NCI-H1048 (cell line): Measurements from ENCODE around the gene GALNT14.

ENCODE experiments used
- DNase-seq: peaks from one replicate; lab custom pipeline; 2025; lab: John Stamatoyannopoulos, UW

Gene GALNT14

GRCh38 chr2:30978854-30979253, 159.4 kb downstream of the GALNT14 start:
- DNase-seq: no peak

- DNase-seq: no peak
Observed at GRCh38 chr2:30978044-30978443, 160.2 kb downstream of the GALNT14 start.

- no peak for DNase-seq
Observed at GRCh38 chr2:30975156-30975555, 163.1 kb downstream of the GALNT14 start.

GRCh38 chr2:30974554-30974953, 163.7 kb downstream of the GALNT14 start:
- DNase-seq: no peak

- DNase-seq: no peak
Observed at GRCh38 chr2:30974092-30974491, 164.1 kb downstream of the GALNT14 start.

GRCh38 chr2:30971231-30972025, 166.8 kb downstream of the GALNT14 start:
- DNase-seq: no peak

GRCh38 chr2:30968660-30969397, 169.4 kb downstream of the GALNT14 start:
- no peak for DNase-seq

- no peak for DNase-seq
Observed at GRCh38 chr2:30966786-30967185, 171.5 kb downstream of the GALNT14 start.

GRCh38 chr2:30965022-30965531, 173.2 kb downstream of the GALNT14 start:
- no peak for DNase-seq

GRCh38 chr2:30964334-30965005, 173.8 kb downstream of the GALNT14 start:
- no peak for DNase-seq

- no peak for DNase-seq
Observed at GRCh38 chr2:30963184-30963583, 175.1 kb downstream of the GALNT14 start.

GRCh38 chr2:30960213-30960612, 178.0 kb downstream of the GALNT14 start:
- DNase-seq: no peak

- no peak for DNase-seq
Observed at GRCh38 chr2:30959653-30960052, 178.6 kb downstream of the GALNT14 start.

GRCh38 chr2:30958918-30959265, 179.3 kb downstream of the GALNT14 start:
- no peak for DNase-seq

GRCh38 chr2:30958193-30958917, 179.9 kb downstream of the GALNT14 start:
- no peak for DNase-seq

- DNase-seq: no peak
Observed at GRCh38 chr2:30957591-30957990, 180.6 kb downstream of the GALNT14 start.

- DNase-seq: no peak
Observed at GRCh38 chr2:30956995-30957394, 181.2 kb downstream of the GALNT14 start.

- DNase-seq: no peak
Observed at GRCh38 chr2:30955516-30956132, 182.6 kb downstream of the GALNT14 start.

GRCh38 chr2:30950339-30950738, 187.9 kb downstream of the GALNT14 start:
- no peak for DNase-seq

- no peak for DNase-seq
Observed at GRCh38 chr2:30949435-30949834, 188.8 kb downstream of the GALNT14 start.

GRCh38 chr2:30948857-30949256, 189.4 kb downstream of the GALNT14 start:
- no peak for DNase-seq

- DNase-seq: no peak
Observed at GRCh38 chr2:30948130-30948529, 190.1 kb downstream of the GALNT14 start.
